GM19324 (cell line): Measurements from ENCODE around the gene PDE1A.
A peak's percentile ranks its signal among the peaks of the same experiment; 100 is the strongest.

Experiments used
- ATAC-seq: cut with Tn5 transposase; IDR thresholded peaks from one replicate; pipeline ENCODE4 v1.9.1; 2021; ENCODE audit warnings: mild to moderate bottlenecking, moderate library complexity; ENCODE audit not compliant: unreplicated experiment, low FRiP score

PDE1A gene

DNA sequence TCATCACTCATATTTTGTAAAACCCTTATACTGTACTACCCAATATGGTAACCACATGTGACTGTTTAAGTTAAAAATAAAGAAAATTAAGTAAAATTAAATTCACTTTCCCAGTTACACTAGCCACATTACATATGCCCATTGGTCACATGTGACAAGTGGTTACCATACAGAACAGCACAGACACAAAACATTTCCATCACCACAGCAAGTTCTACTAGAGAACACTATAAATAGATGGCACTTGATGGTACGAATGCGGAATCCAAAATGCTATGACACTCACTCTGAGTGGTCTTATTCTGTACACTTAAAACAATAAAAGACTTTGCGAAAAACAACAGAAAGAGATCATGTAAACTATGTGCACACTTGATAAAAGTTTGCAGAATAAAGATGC, 202.2 kb downstream of the PDE1A start:
- ATAC-seq = no peak

DNA sequence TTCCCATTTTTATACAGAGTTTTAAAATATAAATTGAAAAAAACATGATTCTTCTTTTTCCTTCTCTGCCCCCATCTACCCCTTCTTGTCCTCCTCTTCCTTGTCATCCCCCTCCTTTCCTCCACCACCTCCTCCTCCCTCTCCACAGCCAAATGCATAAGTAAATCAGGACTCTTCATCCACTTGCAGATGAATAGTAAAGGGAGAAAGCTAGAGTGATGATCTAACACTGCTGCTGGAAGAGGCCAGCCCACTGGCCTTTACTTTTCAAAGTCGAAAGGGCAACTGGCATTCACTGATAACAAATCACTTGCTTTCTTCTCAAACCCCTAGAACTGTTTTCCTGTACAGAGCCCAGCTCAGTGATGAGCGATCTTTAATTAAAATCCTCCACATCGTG, 205.8 kb downstream of the PDE1A start:
- ATAC-seq = no peak

DNA sequence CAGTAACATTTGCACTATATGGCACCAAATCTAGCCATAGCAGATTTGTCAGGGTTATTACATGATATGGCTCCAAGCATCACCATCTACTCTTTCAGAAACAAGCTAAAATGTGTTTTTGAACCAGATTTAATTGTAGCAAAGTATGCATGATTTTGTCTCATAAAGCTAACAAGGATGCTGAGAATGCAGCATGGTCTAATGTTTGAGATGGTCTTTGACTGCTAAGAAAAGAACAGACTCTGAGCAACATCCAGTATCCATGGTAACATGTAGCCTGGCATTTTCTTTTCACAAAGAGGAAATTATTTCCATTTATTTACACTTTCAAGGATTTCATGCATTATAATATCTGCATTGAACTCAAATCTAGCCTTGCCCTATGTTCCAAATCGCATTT, 206.5 kb downstream of the PDE1A start:
- no peak for ATAC-seq

DNA sequence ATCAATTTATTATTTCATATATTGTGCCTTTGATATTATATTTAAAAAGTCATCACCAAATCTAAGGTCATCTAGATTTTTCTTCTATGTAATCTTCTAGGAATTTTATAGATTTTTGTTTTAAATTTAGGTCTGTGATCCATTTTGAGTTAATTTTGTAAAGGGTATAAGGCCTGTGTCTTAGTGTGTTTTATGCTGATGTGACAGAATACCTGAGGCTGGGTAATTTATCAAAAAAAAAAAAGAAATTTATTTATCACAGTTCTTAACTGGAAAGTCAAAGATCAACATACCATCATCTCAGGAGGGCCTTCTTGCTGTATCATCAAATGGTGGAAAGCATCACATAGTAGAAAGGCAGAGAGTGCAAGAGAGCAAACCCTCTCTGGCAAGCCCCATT, 216.2 kb downstream of the PDE1A start:
- ATAC-seq = no peak

DNA sequence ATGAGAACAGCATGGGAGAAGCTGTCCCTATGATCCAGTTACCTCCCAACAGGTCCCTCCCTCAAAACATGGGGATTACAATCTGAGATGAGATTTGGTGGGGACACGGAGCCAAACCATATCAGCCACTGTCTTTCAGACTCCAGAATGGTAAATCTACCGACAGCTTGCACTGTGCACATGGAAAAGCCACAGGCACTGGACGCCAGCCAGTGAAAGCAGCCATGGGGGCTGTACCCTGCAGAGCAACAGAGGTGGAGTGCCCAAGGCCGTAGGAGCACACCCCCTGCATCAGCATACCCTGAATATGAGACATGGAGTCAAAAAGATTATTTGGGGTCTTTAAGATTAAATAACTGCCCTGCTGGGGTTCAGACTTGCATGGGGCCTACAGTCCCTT, 218.4 kb downstream of the PDE1A start:
- ATAC-seq = no peak

DNA sequence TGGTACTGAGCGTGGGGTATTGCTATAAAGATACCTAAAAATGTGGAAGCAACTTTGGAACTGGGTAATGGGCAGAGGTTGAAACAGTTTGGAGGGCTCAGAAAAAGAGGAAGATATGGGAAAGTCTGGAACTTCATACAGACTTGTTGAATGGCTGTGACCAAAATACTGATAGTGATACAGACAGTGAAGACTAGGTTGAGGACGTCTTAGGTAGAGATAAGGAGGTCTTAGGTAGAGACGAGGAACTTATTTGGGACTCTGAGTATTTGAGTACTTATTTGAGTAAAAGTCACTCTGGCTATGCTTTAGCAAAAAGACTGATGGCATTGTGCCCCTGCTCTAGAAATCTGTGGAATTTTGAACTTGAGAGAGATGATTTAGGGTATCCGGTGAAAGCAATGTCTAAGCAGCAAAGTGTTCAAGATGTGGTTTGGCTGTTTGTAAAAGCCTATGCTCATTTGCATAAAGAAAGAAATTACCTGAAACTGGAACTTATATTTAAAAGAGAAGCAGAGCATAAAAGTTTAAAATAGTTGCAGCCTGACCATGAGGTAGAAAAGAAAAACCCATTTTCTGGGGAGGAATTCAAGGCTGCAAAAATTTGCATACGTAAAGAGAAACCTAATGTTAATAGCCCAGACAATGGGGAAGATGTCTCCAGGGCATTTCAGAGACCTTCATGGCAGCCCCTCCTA, 219.6 kb downstream of the PDE1A start:
- peak; percentile 76 for ATAC-seq

DNA sequence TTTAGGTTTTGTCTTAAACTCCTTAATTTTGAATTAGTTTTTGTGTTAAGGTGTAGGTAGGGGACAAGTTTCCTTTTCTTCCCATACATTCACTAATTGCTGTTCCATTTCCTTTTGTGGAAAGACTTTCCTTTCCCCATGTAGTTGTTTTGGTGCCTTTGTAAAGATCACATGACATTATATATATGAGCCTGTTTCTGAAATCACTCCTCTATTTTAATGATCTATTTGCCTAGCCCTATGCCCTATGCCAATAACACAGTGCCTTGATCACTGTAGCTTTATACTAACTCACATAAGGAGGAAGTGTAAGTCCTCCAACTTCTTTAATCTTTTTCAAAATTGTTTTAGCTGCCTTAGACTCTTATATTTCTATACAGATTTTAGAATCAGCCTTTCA, 229.3 kb downstream of the PDE1A start:
- ATAC-seq = no peak

DNA sequence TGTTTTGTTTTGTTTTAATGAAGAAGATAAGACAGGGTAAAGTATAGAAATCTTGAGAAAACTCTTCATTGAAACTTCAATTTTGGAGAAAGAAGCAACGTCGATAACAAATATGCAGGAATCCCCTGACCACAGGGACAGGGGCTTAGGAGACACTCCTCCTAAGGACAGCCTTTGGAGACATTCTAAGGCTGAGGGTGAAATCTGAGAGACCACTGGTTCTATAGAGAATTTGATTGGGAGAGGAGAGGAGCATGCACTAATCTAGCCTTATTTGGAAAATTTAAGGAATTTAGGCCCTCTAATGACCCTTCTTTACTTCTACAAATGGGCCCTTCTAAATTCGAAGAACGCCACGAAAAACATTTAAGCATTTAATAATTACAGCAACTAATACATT, 233.5 kb downstream of the PDE1A start:
- no peak for ATAC-seq

DNA sequence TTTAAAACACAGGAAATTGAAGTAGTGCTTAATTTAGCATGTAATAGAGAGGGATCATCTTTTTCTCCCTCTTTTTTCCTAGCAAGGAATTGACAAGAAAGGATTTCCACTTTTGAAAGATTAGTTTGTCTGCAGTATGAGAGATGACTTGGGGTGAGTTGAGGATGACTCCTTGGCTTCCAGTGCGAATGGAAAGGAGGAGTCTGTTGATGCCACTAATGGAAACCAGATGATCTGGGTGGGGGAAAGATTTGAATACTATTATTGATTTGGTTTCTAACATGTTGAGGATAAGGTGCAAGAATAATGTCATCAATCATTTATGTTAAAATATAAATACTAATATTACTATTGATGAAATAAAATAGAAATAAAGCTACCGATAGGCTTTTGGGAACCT, 235.8 kb downstream of the PDE1A start:
- ATAC-seq = no peak

DNA sequence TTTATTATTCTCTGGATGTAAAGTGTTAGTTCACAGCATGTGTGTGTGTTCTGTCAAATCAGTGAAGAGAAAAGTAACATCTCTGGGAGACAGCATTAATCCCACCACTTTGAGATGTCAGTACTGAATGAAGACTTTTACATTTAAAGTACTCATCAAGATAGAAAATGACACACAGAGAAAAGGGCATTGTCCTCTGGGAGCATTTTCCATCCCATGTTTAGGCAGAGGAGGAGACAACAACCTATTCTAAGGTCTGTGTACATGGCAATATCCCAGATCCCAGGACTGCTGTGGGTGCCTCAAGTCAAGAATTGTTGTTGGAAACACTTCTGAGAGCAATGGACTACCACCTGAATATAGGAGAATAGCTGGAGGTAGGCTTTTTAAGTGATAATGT, 239.7 kb downstream of the PDE1A start:
- ATAC-seq = no peak

DNA sequence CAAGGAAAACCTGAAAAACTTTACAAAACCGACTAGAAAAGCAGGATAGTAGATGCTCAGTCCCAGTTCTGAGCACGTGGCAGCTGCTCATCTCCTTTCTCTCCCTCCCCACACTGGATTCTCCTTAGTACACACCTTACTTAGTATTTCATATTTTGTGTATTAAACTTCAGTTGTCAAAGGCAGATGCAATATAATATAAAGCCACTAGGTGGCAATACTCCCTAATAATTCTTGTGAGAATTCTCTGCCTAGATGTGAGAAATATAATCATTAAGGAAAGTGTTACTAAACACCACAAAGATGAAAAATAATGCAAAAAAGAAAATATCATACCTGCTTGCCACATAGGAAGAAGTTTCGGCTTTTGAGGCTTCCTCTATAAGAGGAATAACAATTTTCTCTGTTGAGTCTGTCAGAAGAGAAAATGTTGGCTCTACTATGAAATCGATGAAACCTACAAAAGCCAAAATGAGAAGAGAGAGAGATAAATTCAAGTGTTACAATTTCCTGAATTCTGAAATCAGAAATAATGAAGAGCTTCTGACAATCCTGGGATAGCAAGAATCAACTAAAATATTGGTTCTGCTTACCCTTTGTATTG, 240.6 kb downstream of the PDE1A start:
- no peak for ATAC-seq

DNA sequence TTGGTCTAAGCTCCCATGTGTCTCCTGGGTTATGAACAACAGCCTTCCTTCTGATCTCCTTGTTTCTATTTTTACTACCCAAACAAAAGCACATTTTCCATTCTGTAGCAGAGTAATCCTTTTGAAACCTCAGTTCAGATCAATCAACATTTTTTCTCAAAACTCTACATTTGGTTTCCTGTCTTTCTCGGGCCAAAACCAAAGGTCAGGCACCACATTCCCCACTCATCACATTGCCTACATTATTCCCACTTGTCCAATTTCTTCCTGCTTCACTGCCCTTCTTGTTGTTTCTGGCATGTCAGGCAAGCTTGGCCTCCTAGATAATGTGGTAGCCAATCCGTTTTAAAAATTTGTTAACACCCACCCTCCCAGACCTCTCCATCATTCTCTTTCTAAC, 244.4 kb downstream of the PDE1A start:
- no peak for ATAC-seq

DNA sequence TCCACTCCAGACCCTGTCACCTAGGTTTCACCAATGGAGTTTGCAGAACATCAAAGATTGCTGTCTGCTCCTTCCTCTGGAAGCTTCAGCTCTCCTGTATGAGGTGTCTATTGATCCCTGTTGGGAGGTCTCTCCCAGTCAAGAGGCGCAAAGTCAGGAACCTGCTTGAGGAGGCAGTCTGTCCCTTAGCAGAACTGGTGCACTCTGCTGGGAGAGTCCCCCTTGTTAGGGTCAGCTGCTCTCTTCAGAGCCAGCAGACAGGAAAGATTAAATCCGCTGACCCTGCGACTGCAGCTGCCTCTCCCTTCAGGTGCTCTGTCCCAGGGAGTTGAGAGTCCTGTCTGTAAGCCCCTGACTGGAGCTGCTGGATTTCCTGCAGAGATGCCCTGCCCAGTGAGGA, 245.5 kb downstream of the PDE1A start:
- no peak for ATAC-seq

DNA sequence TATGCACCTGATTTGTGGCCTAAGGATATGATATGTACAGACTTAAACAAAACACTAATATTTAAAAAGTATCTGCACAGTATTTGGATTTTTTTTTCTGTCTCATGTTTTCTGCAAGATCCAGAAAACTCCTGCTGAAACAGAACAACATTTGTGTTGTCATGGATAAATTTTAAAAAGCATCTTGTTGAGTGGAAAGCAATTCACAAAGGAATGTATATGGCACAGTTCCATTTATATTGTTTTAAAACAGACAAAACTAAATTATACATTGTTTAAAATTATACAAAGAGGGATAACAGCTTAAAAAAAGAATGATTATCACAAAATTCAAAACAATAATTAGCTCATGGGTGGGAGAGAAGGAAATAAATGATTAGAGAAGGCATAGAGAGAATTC, 247.7 kb downstream of the PDE1A start:
- no peak for ATAC-seq

DNA sequence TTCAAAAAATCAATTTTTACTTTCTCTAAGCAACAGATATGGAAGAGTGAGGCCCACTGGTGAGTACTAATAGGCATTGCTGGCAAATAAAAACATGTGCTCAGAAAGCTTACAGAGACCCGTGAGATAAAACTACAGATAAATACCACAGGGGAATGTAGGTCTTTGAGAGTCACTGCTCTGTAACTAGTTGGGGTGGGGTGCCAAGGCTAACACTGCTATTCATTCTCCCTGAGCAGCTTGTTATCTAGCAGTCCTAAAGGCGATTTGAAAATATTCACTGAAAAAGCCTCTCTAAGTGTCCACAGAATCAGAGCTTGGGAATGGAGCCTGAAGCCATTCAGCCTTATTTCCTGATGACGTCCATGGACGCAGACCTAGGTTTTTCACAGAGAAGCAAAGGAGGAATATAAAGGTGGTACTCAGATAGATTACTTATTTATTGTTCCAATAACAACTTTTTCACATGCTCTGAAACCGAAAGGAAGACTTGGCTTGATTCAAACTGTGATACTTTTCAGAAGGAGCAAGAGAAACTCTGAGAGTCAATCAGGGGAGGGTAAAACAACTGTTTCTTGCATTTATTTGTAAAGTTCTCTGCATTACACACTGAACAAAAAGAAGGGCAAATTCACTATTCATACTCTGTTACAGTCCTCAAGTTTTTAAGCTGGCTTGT, 252.8 kb downstream of the PDE1A start:
- ATAC-seq = peak; percentile 68

DNA sequence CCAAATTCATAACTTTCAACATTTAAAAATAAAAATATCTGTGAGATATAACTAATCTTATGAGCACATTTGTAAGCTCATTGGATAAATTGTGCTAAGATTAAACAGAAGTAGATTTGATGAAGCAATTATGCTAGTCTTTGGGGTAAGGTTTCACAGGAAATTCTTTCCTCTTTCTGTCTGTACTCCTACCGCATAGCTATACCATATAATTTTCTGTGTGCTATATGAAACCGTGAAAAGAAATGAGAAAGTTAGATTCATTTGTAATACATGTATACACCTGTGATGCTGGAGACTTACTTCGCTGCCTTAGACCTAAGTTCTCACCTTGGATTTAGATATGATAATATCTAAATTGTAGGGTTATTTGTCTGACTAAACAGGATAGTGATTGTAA, 256.5 kb downstream of the PDE1A start:
- ATAC-seq = no peak

DNA sequence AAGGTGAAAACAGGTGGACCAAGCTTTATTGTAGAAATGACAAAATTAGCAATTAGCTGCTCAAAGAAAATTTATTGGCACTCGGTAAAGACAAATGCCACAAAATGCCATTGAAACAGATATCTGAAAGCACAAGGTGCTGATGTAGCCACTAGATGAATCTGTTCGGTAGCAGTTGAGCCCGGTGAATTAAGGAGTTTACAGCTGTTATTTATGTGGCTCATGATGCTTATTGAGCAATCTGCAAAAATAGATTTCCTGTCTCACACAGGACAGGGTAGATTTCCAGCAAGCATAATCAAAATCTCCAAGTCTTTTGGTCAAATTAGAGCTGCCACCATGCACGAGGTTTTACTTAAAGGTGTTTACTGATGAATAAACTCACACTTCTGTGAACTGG, 259.0 kb downstream of the PDE1A start:
- no peak for ATAC-seq

DNA sequence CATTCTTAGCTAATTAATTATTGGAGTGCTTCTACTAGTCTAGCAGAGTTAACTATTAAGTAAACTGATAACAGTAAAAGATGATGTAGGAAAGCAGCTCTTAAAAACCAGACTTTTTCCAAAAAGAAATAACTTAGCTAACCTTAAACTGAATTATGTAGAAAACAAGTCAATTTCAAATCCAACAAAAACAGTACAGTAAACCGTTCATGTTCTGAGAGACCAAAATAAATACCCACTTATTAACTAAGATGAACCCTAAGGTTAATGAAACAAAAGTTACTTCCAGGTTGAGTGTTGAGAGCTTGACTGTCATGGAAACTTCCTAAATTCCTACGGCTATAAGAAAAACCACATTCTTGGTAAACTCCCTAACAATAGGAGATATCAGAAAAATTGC, 260.0 kb downstream of the PDE1A start:
- no peak for ATAC-seq

DNA sequence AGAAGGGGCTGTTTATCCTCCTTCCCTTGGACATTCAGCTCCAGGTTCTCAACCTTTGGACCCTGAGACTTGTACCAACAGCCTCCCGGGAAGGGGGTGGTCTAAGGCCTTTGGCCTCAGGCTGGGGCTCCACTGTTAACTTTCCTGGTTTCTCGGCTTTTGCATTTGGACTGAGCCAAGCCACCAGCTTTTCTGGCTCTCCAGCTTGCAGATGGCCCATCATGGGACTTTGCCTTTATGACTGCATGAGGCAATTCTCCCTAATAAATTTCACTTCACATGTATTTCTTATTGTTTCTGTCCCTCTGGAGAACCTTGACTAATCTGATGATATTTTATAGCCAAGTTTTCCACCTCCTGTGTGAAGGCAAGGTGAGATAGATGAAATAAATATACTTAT, 260.4 kb downstream of the PDE1A start:
- no peak for ATAC-seq

DNA sequence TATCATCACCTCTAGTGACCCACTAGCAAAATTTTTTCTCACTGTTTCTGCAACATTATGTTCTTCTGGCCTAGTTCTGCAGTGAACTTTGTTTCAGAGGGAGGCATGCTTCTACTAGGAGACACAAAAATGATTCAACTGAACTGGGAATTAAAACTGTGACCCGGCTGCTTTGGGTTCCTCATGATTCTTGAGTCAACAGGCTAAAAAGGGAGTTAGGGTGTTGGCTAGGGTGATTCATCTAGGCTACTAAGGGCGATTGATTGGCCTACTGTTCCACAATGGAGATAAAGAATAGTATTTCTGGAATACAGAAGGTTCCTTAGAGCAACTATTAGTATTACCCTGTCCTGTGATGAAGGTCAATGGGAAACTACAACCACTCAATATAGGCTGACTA, 261.6 kb downstream of the PDE1A start:
- ATAC-seq = no peak

DNA sequence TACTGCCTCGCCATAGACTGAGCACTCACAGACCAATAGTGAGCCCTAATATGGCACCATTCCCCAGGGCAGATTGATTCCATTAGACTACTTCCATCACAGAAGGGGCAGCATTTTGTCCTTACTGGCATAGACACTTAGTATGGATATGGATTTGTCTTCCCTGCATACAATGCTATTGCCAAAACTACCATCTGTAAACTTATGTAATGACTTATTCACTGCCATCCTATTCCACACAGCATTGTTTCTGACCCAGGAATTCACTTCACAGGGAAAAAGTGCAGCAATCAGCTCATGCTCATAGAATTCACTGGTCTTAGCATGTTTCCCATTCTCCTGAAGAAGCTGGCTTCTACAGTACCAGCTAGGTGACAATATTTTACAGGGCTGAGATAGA, 262.1 kb downstream of the PDE1A start:
- no peak for ATAC-seq

DNA sequence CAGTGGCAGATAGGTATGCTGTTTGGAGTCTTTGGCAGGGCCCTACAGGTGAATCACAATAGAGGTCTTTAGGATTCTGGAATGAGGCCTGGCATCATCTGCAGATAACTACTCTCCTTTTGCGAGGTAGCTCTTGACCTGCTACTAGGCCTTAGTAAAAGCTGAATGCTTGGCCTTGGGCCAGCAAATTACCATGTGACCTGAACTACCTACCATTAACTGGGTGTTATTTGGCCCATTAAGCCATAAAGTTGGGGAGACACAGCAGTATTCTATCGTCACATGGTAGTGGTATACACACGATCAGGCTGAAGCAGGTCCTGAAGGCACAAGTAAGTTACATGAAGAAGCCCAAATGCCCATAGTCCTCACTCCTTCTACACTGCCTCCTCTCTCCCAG, 263.0 kb downstream of the PDE1A start:
- no peak for ATAC-seq
